ENCODE measurements around the gene CKAP5.

DNA sequence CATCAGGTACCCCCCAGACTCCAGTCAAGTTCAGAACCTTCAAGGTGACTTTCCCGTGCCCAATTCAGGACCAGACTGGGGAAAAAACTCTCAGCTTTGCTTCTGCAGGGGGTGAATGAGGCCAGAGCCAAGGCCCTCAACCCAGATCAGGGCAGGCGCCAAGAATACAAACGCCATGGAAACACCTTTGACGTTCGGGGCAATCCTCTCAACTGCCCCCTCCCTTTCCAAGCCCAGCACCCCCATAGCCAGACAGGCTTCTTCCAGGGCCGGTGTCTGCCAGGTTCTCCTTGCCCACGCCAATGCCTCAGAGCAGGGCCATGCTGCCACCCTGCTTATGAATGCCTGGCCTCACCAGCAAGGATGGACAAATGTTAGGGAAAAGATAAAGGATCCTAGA lies 151.5 kb downstream of the CKAP5 start:
- no peak for TF ChIP-seq BCL11A (tag by site-specific recombination; IDR thresholded peaks at IDR 0.05; ENCODE audit: low read depth)
- no peak for TF ChIP-seq ZNF350 (tag by site-specific recombination; IDR thresholded peaks at IDR 0.05)
- TF ChIP-seq, protein P1, sequence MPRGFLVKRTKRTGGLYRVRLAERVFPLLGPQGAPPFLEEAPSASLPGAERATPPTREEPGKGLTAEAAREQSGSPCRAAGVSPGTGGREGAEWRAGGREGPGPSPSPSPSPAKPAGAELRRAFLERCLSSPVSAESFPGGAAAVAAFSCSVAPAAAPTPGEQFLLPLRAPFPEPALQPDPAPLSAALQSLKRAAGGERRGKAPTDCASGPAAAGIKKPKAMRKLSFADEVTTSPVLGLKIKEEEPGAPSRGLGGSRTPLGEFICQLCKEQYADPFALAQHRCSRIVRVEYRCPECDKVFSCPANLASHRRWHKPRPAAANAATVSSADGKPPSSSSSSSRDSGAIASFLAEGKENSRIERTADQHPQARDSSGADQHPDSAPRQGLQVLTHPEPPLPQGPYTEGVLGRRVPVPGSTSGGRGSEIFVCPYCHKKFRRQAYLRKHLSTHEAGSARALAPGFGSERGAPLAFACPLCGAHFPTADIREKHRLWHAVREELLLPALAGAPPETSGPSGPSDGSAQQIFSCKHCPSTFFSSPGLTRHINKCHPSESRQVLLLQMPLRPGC (tag by site-specific recombination; IDR thresholded peaks at IDR 0.05), result no peak
- TF ChIP-seq, protein P2, sequence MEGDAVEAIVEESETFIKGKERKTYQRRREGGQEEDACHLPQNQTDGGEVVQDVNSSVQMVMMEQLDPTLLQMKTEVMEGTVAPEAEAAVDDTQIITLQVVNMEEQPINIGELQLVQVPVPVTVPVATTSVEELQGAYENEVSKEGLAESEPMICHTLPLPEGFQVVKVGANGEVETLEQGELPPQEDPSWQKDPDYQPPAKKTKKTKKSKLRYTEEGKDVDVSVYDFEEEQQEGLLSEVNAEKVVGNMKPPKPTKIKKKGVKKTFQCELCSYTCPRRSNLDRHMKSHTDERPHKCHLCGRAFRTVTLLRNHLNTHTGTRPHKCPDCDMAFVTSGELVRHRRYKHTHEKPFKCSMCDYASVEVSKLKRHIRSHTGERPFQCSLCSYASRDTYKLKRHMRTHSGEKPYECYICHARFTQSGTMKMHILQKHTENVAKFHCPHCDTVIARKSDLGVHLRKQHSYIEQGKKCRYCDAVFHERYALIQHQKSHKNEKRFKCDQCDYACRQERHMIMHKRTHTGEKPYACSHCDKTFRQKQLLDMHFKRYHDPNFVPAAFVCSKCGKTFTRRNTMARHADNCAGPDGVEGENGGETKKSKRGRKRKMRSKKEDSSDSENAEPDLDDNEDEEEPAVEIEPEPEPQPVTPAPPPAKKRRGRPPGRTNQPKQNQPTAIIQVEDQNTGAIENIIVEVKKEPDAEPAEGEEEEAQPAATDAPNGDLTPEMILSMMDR (tag by site-specific recombination; IDR thresholded peaks at IDR 0.05), result no peak

Data from HEK293 (cell line).